Heart left ventricle (tissue), 16 donors: ENCODE measurements around the gene FUCA1. TPM values are rescaled to one million over a fixed set of nuclear protein-coding genes. Genes with fewer than 3 reads are reported as not detected.

Experiments used
- ATAC-seq, 4 donors: fragments of 200-7000 bp; cut with Tn5 transposase; one replicate each; pipeline ENCODE4 v1.9.1; 2020 to 2022; ENCODE audit warnings: moderate library complexity in 4 of 4, mild to moderate bottlenecking in 3 of 4, moderate number of reproducible peaks in 1 of 4
- DNase-seq, 5 donors: peaks; one replicate each; pipeline ENCODE4 v3.0.0-alpha.2; 2020
- H3K27ac ChIP-seq, 12 donors: fragments of 200-600 bp; sonication (generic) in 4 of 12; one replicate each; pipeline versions ENCODE4 v1.5.0 to v1.8.0; 2016 to 2022; ENCODE audit warnings: mild to moderate bottlenecking in 2 of 12
- H3K27me3 ChIP-seq, 9 donors: fragments of 200-600 bp; sonication (generic) in 2 of 9; one replicate each; pipeline versions ENCODE4 v1.5.1 to v1.8.0; 2016 to 2022; ENCODE audit warnings: mild to moderate bottlenecking in 3 of 9
- H3K36me3 ChIP-seq, 9 donors: fragments of 200-600 bp; sonication (generic) in 2 of 9; one replicate each; pipeline versions ENCODE4 v1.5.0 to v1.8.0; 2018 to 2022; ENCODE audit warnings: mild to moderate bottlenecking in 2 of 9
- H3K4me1 ChIP-seq, 12 donors: fragments of 200-600 bp; sonication (generic) in 4 of 12; one replicate each; pipeline versions ENCODE4 v1.5.0 to v1.8.0; 2016 to 2022; ENCODE audit warnings: mild to moderate bottlenecking in 3 of 12
- H3K4me3 ChIP-seq, 12 donors: fragments of 200-600 bp; sonication (generic) in 4 of 12; one replicate each; pipeline versions ENCODE4 v1.5.0 to v1.8.0; 2017 to 2022; ENCODE audit warnings: mild to moderate bottlenecking in 9 of 12, moderate library complexity in 4 of 12
- H3K9me3 ChIP-seq, 12 donors: fragments of 200-600 bp; sonication (generic) in 4 of 12; one replicate each; pipeline versions ENCODE4 v1.5.0 to v1.8.0; 2016 to 2022; ENCODE audit warnings: mild to moderate bottlenecking in 1 of 12
- CTCF ChIP-seq, 12 donors: fragments of 200-600 bp; sonication (generic) in 4 of 12; IDR thresholded peaks; one replicate each; pipeline versions ENCODE4 v1.5.0 to v1.8.0; 2018 to 2022; ENCODE audit warnings: antibody characterized with exemption in 12 of 12, mild to moderate bottlenecking in 5 of 12
- POLR2A ChIP-seq, 2 donors: fragments of 450-650 bp; IDR thresholded peaks; one replicate each; pipeline ENCODE4 v1.6.1; 2017; ENCODE audit warnings: antibody characterized with exemption in 2 of 2, mild to moderate bottlenecking in 2 of 2, moderate library complexity in 2 of 2
- WGBS, 4 donors: extraction: QIAGEN DNeasy Blood & Tissue Kit in 2 of 4; methylation state at CpG; one replicate each; pipeline versions ENCODE4 v1.1.5 to v1.1.7; 2013 to 2018; 5-methylcytosine and 5-hydroxymethylcytosine counted together
- intact Hi-C, 10 donors: fragments of 100-400 bp; cut with DNase I; formaldehyde crosslinking; loops; one replicate each; pipeline versions ENCODE4 v1.11.1 to v1.14.2; 2022
- polyA plus RNA-seq, 2 donors: library from polyadenylated mRNA; stranded (reverse); fragments of 200-250 nt; gene quantifications; one replicate each; pipeline ENCODE4 v1.2.3, GENCODE V29; 2013
- total RNA-seq, 9 donors: library from RNA; depleted of rRNA in 2 of 9; stranded (reverse); fragments of >200 nt in 2 of 9; fragmentation: NEBNext Ultra II Directional in 3 of 9; extraction: Animal tissue kit (Norgen Biotek cat#: 25700) in 3 of 9; gene quantifications; one replicate each; pipeline versions ENCODE4 v1.1.0 to v1.2.4, GENCODE V29; 2016 to 2023
- donor health status: ischemic (EF 13 %, LVEDD 7.1; RV severe dilation, severe dysfunction).
- donor health status: healthy with polysubstance abuse.
- donor health status: DM: no; HTN: yes; CAD: no.
- donor health status: DM: no; HTN: no; CAD: no.
- donor health status: ischemic (EF 25% LVEDD 6.9; RV normal size, moderate dysfunction).
- donor health status: ischemic (EF 25% LVEDD 5.7; RV mildly dilated, moderate dysfunction).
- donor health status: healthy.
- donor health status: DM: yes; HTN: yes; CAD: no.
- donor health status: ischemic (EF 35%, LVEDD 5.7; RV mildly dilated, moderate dysfunction).
- donor health status: nonischemic (EF 11% LVEDD 7.7; RV severe dilation, severe dysfunction).
- donor health status: DM: yes; HTN: yes; CAD: no.
- donor health status: PGD.
- donor health status: ischemic (EF 29% LVEDD 5.4; RV normal size, mild dysfunction).
- donor health status: nonischemic (EF 23%, LVEDD 6.1; RV moderate dilation, normal function).

Gene FUCA1
- total and polyA plus RNA-seq, 11 donors = 10.6 to 54.2 (median 16.1) TPM

GRCh38 chr1:23885222-23885621 lies 17.1 kb upstream of the FUCA1 start:
- TF ChIP-seq POLR2A (IDR thresholded peaks at IDR 0.05) = no peak
- no peak for TF ChIP-seq CTCF (IDR thresholded peaks at IDR 0.05)
- Histone ChIP-seq H3K27me3 (no peaks in the 10 kb centered on the region), H3K4me1 (peaks cover 0 to 11% (median 0%) of the 10 kb centered on the region in 12 donors), H3K9me3 (no peaks in the 10 kb centered on the region), H3K4me3 (no peak overlapping the region), H3K27ac (no peak overlapping the region), H3K36me3 (no peaks in the 10 kb centered on the region)
- intact Hi-C loops = no loop called here
- ATAC-seq (no peak), DNase-seq (no peak)
- WGBS, 4 donors = 74 to 91% (median 81%) methylated on average over 4 of the region's 4 CpGs

GRCh38 chr1:23882746-23883145 lies 14.7 kb upstream of the FUCA1 start:
- no peaks in the 10 kb centered on the region for H3K4me1 ChIP-seq
- no peak for DNase-seq
- H3K36me3 ChIP-seq = no peaks in the 10 kb centered on the region
- H3K9me3 ChIP-seq = peaks cover 0 to 22% (median 20%) of the 10 kb centered on the region in 12 donors
- WGBS, 4 donors = 45 to 92% (median 71%) methylated on average over 4 of the region's 4 CpGs
- ATAC-seq = no peak
- H3K27ac ChIP-seq = peak overlapping the region in 1 of 12 donors; percentile 2
- H3K27me3 ChIP-seq = no peaks in the 10 kb centered on the region
- H3K4me3 ChIP-seq = no peak overlapping the region
- no peak for TF ChIP-seq POLR2A (IDR thresholded peaks at IDR 0.05)
- TF ChIP-seq CTCF (IDR thresholded peaks at IDR 0.05) = no peak
- intact Hi-C loops = no loop called here

DNA sequence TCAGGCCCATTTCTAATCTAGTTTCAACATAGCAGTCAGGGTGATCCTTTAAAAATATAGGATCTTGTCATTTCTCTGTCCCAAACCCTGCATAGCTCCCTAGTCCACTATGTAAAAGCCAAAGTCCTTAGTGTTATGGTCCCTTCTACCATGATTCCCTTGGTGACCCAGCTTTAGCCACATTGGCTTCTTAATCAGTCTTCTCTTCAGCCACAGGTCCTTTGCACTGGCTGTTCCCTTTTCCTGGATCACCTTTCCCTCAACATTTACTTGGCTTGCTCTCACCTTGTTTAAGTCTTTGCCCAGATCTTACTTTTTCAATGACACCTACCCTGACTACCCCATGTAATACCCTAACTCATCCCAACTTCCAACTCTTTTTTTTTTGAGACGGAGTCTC lies 11.7 kb upstream of the FUCA1 start:
- Histone ChIP-seq H3K27ac (no peak overlapping the region), H3K9me3 (peaks cover 0 to 25% (median 21%) of the 10 kb centered on the region in 12 donors), H3K27me3 (peaks cover 0 to 2% (median 0%) of the 10 kb centered on the region in 9 donors), H3K4me3 (no peak overlapping the region), H3K4me1 (no peaks in the 10 kb centered on the region), H3K36me3 (no peaks in the 10 kb centered on the region)
- intact Hi-C loops = no loop called here
- DNase-seq (no peak), ATAC-seq (no peak)
- WGBS, 4 donors = 95 to 100% (median 100%) methylated on average over 1 of the region's 1 CpG
- TF ChIP-seq POLR2A (IDR thresholded peaks at IDR 0.05) (no peak), CTCF (IDR thresholded peaks at IDR 0.05) (no peak)

GRCh38 chr1:23878668-23879067 lies 10.6 kb upstream of the FUCA1 start:
- H3K27me3 ChIP-seq = peaks cover 0 to 6% (median 0%) of the 10 kb centered on the region in 9 donors
- ATAC-seq (no peak), DNase-seq (no peak)
- no peak overlapping the region for H3K27ac ChIP-seq
- no peaks in the 10 kb centered on the region for H3K36me3 ChIP-seq
- H3K4me3 ChIP-seq = no peak overlapping the region
- H3K4me1 ChIP-seq = no peaks in the 10 kb centered on the region
- no peak for TF ChIP-seq POLR2A (IDR thresholded peaks at IDR 0.05)
- TF ChIP-seq CTCF (IDR thresholded peaks at IDR 0.05) = no peak
- peaks cover 0 to 25% (median 21%) of the 10 kb centered on the region in 12 donors for H3K9me3 ChIP-seq
- intact Hi-C loops = no loop called here
- 65 to 77% (median 71%) methylated on average over 1 of the region's 1 CpG for WGBS, 4 donors
